ENCODE measurements around the gene NUTM2D. TPM values are rescaled to one million over a fixed set of nuclear protein-coding genes. Genes with fewer than 3 reads are reported as not detected.
"Not testable (repeated sequence)": the region's sequence is repeated elsewhere in the genome, so short reads cannot be mapped to it uniquely, and the experiment has no call there.

Gene NUTM2D
- total and polyA plus RNA-seq, 2 donors (not counting 1 experiment from before 2014, with no cell fraction given): 2.4 to 4.2 TPM

DNA sequence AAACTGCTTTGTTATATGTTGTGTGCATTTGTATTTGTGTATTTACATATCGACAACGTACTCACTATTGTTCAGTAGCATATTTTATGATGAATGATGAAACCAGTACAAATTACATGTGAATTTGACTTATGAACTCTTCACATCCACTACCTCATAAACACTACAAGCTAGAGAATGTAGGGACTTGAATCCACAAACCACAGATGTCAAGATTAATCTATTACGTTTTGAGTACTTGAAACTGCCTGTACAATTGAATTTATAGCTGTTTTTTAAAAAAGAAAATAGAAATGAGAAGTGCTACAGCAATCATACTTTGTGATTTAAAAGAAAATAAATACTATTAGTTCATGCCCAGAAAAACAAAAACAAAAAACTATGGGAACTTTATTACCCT is 4.7 kb upstream of the NUTM2D start:
- H3K27ac Mint-ChIP-seq; H3K9me3 Mint-ChIP-seq (ENCODE audit: insufficient read depth); H3K9me3 ChIP-seq (ENCODE audit: control extremely low read depth in 1 of 3, control insufficient read depth in 2 of 3, insufficient read depth in 1 of 3, low read length in 2 of 3); H3K27me3 ChIP-seq (replicated peaks in 1 of 4; ENCODE audit: control extremely low read depth in 1 of 4, control insufficient read depth in 3 of 4, insufficient read depth in 4 of 4, low read length in 3 of 4); H4K20me1 ChIP-seq (ENCODE audit: control insufficient read depth, insufficient read depth, low read length, poor library complexity, severe bottlenecking); H3K27me3 Mint-ChIP-seq; H3K27ac ChIP-seq (ENCODE audit: low read length in 2 of 2); POLR2A ChIA-PET; intact Hi-C loops (cut with micrococcal nuclease); H3K4me1 ChIP-seq (ENCODE audit: control insufficient read depth in 2 of 2, insufficient read depth in 2 of 2, low read length in 2 of 2); H3K4me2 ChIP-seq (replicated peaks; ENCODE audit: low read depth, low read length, poor library complexity, severe bottlenecking); H3K4me3 ChIP-seq (ENCODE audit: control extremely low read depth in 1 of 5, extremely low read depth in 1 of 5, insufficient read depth in 1 of 5, low read depth in 2 of 5, low read length in 4 of 5); H3K9ac ChIP-seq (ENCODE audit: low read length); H2AFZ ChIP-seq (ENCODE audit: insufficient read depth, low read depth, low read length, poor library complexity, severe bottlenecking); ATAC-seq (ENCODE audit: low read depth); H3K36me3 ChIP-seq (replicated peaks in 1 of 2; ENCODE audit: control extremely low read depth in 1 of 2, control insufficient read depth in 1 of 2, extremely low read depth in 1 of 2, insufficient read depth in 2 of 2, low read length in 1 of 2); H3K4me3 Mint-ChIP-seq; H3K4me1 Mint-ChIP-seq; DNase-seq; CTCF ChIA-PET; H3K79me2 ChIP-seq (ENCODE audit: control insufficient read depth, insufficient read depth, low read length): not testable (repeated sequence)
- WGBS (ENCODE audit: insufficient coverage): no CpG with 5 or more reads among the region's 3 CpGs

DNA sequence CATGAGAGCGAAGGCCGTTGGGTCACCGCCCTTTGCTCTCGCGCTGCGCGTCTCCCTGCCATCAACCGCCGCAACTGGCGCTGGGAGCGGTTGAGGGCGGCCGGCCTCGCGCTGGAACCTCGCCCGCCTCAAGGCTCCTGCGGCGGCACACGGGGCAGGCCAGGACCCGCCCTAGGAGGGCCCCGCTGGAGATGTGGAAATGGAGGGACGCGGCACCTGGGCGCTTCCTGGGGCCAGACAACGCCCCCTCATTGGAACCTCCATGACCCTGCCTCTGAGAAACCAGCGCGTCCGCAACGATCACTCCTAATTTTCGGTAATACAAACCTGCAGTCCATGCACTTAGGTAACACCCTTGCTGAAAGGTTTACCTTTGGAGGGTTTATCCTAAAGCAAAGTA is 2.4 kb upstream of the NUTM2D start:
- H3K27me3 Mint-ChIP-seq; H3K4me3 ChIP-seq (ENCODE audit: control extremely low read depth in 1 of 5, extremely low read depth in 1 of 5, insufficient read depth in 1 of 5, low read depth in 2 of 5, low read length in 4 of 5); POLR2A ChIA-PET; H3K4me2 ChIP-seq (replicated peaks; ENCODE audit: low read depth, low read length, poor library complexity, severe bottlenecking); ATAC-seq (ENCODE audit: low read depth); H4K20me1 ChIP-seq (ENCODE audit: control insufficient read depth, insufficient read depth, low read length, poor library complexity, severe bottlenecking); H3K4me1 Mint-ChIP-seq; H2AFZ ChIP-seq (ENCODE audit: insufficient read depth, low read depth, low read length, poor library complexity, severe bottlenecking); H3K9me3 Mint-ChIP-seq (ENCODE audit: insufficient read depth); H3K9ac ChIP-seq (ENCODE audit: low read length); intact Hi-C loops (cut with micrococcal nuclease); DNase-seq; H3K4me3 Mint-ChIP-seq; H3K79me2 ChIP-seq (ENCODE audit: control insufficient read depth, insufficient read depth, low read length); H3K27ac ChIP-seq (ENCODE audit: low read length in 2 of 2); H3K27ac Mint-ChIP-seq; H3K9me3 ChIP-seq (ENCODE audit: control extremely low read depth in 1 of 3, control insufficient read depth in 2 of 3, insufficient read depth in 1 of 3, low read length in 2 of 3); CTCF ChIA-PET; H3K36me3 ChIP-seq (replicated peaks in 1 of 2; ENCODE audit: control extremely low read depth in 1 of 2, control insufficient read depth in 1 of 2, extremely low read depth in 1 of 2, insufficient read depth in 2 of 2, low read length in 1 of 2); H3K27me3 ChIP-seq (replicated peaks in 1 of 4; ENCODE audit: control extremely low read depth in 1 of 4, control insufficient read depth in 3 of 4, insufficient read depth in 4 of 4, low read length in 3 of 4); H3K4me1 ChIP-seq (ENCODE audit: control insufficient read depth in 2 of 2, insufficient read depth in 2 of 2, low read length in 2 of 2): not testable (repeated sequence)
- 87% methylated on average over 3 of the region's 31 CpGs for WGBS (ENCODE audit: insufficient coverage)

DNA sequence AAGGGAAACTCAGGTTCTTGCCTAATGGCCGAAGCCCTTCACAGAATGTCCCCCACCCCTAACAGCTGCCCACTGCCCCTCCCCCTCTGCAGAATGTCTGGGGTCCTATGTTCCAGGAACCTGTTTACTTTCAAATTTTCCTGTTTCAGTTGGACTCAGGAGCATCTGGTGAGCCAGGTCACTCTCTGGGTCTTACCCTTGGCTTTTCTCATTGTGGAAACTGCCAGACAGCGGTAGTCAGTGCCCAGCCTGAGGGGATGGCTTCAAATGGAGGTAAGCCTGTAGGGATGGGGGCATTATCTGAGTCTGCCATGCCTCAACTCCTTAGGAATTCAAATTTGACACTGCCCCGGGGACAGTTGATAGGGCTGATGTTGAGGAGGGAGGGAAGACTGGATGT is 615 bp downstream of the NUTM2D start:
- H3K79me2 ChIP-seq (ENCODE audit: control insufficient read depth, insufficient read depth, low read length); H3K27me3 Mint-ChIP-seq; H3K4me1 Mint-ChIP-seq; H3K27ac Mint-ChIP-seq; H3K27ac ChIP-seq (ENCODE audit: low read length in 2 of 2); H3K27me3 ChIP-seq (replicated peaks in 1 of 4; ENCODE audit: control extremely low read depth in 1 of 4, control insufficient read depth in 3 of 4, insufficient read depth in 4 of 4, low read length in 3 of 4); CTCF ChIA-PET; POLR2A ChIA-PET; H3K9me3 Mint-ChIP-seq (ENCODE audit: insufficient read depth); DNase-seq; ATAC-seq (ENCODE audit: low read depth); H3K4me3 Mint-ChIP-seq; H3K9me3 ChIP-seq (ENCODE audit: control extremely low read depth in 1 of 3, control insufficient read depth in 2 of 3, insufficient read depth in 1 of 3, low read length in 2 of 3); H4K20me1 ChIP-seq (ENCODE audit: control insufficient read depth, insufficient read depth, low read length, poor library complexity, severe bottlenecking); H3K4me1 ChIP-seq (ENCODE audit: control insufficient read depth in 2 of 2, insufficient read depth in 2 of 2, low read length in 2 of 2); H3K4me2 ChIP-seq (replicated peaks; ENCODE audit: low read depth, low read length, poor library complexity, severe bottlenecking); H3K36me3 ChIP-seq (replicated peaks in 1 of 2; ENCODE audit: control extremely low read depth in 1 of 2, control insufficient read depth in 1 of 2, extremely low read depth in 1 of 2, insufficient read depth in 2 of 2, low read length in 1 of 2); intact Hi-C loops (cut with micrococcal nuclease); H3K4me3 ChIP-seq (ENCODE audit: control extremely low read depth in 1 of 5, extremely low read depth in 1 of 5, insufficient read depth in 1 of 5, low read depth in 2 of 5, low read length in 4 of 5); H2AFZ ChIP-seq (ENCODE audit: insufficient read depth, low read depth, low read length, poor library complexity, severe bottlenecking); H3K9ac ChIP-seq (ENCODE audit: low read length): not testable (repeated sequence)
- WGBS (ENCODE audit: insufficient coverage): 100% methylated on average over 1 of the region's 3 CpGs

DNA sequence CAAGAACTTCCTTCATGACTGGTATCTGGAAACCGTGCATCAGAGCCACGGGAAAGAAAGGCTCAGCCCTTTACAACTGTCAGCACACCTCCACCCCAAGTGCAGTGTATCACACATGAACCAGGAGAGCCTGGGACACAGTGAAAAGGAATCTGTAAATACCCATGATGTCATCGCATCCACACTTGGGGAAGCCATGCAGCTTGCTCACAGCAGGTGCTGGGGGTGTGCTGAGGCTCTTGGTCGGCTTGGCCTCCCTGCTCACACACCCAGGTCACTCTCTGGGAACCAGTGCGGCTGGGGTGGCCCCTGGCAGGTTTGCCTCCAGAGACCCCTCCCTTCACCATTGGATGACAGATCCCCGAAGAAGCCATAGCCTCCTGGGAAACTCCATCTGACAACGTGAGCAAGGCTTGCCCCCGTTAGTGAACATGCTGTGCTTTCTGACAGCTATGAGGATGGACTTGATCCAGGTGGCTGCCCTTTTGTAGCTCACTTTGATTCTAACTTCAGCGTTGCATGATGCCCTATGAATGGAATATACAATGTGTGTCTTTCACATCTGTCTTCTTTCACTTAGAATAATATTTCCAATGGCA is 12.1 kb downstream of the NUTM2D start:
- no CpG with 5 or more reads among the region's 9 CpGs for WGBS (ENCODE audit: insufficient coverage)

More for the DNA sequence above, 12.1 kb downstream of the NUTM2D start:
- H3K9me3 ChIP-seq (ENCODE audit: control extremely low read depth in 1 of 3, control insufficient read depth in 2 of 3, insufficient read depth in 1 of 3, low read length in 2 of 3); POLR2A ChIA-PET; H3K36me3 ChIP-seq (replicated peaks in 1 of 2; ENCODE audit: control extremely low read depth in 1 of 2, control insufficient read depth in 1 of 2, extremely low read depth in 1 of 2, insufficient read depth in 2 of 2, low read length in 1 of 2); H3K4me1 Mint-ChIP-seq; H3K4me3 ChIP-seq (ENCODE audit: control extremely low read depth in 1 of 5, extremely low read depth in 1 of 5, insufficient read depth in 1 of 5, low read depth in 2 of 5, low read length in 4 of 5); H2AFZ ChIP-seq (ENCODE audit: insufficient read depth, low read depth, low read length, poor library complexity, severe bottlenecking); H3K27ac ChIP-seq (ENCODE audit: low read length in 2 of 2); H3K9ac ChIP-seq (ENCODE audit: low read length); H3K4me2 ChIP-seq (replicated peaks; ENCODE audit: low read depth, low read length, poor library complexity, severe bottlenecking); H3K27me3 Mint-ChIP-seq; DNase-seq; H3K79me2 ChIP-seq (ENCODE audit: control insufficient read depth, insufficient read depth, low read length); CTCF ChIA-PET; intact Hi-C loops (cut with micrococcal nuclease); H3K4me3 Mint-ChIP-seq; H3K27me3 ChIP-seq (replicated peaks in 1 of 4; ENCODE audit: control extremely low read depth in 1 of 4, control insufficient read depth in 3 of 4, insufficient read depth in 4 of 4, low read length in 3 of 4); H4K20me1 ChIP-seq (ENCODE audit: control insufficient read depth, insufficient read depth, low read length, poor library complexity, severe bottlenecking); ATAC-seq (ENCODE audit: low read depth); H3K9me3 Mint-ChIP-seq (ENCODE audit: insufficient read depth); H3K4me1 ChIP-seq (ENCODE audit: control insufficient read depth in 2 of 2, insufficient read depth in 2 of 2, low read length in 2 of 2); H3K27ac Mint-ChIP-seq: not testable (repeated sequence)

Data from B cell (primary cell).